Body of pancreas (tissue), 4 donors: Measurements from ENCODE around the gene SLC4A1.

Source experiments
- CTCF ChIP-seq, 7 experiments: fragments of 450-650 bp in 4 of 7; fragments of 200-600 bp in 3 of 7; sonication (generic) in 3 of 7; IDR thresholded peaks; one replicate each; pipeline ENCODE4 v1.5.1; 2016 to 2019; ENCODE audit warnings: antibody characterized with exemption in 7 of 7
- POLR2A ChIP-seq, 3 donors: fragments of 450-650 bp; IDR thresholded peaks; one replicate each; pipeline ENCODE4 v1.6.1; 2016; ENCODE audit warnings: antibody characterized with exemption in 3 of 3, mild to moderate bottlenecking in 2 of 3

- TF ChIP-seq CTCF (IDR thresholded peaks at IDR 0.05) = no peak
- no peak for TF ChIP-seq POLR2A (IDR thresholded peaks at IDR 0.05)
These were observed 14.9 kb downstream of the SLC4A1 start for GRCh38 chr17:44253006-44253405.
